ENCODE data around the gene NIPAL3.
"Not testable (repeated sequence)": the region's sequence is repeated elsewhere in the genome, so short reads cannot be mapped to it uniquely, and the experiment has no call there.

Gene NIPAL3

DNA sequence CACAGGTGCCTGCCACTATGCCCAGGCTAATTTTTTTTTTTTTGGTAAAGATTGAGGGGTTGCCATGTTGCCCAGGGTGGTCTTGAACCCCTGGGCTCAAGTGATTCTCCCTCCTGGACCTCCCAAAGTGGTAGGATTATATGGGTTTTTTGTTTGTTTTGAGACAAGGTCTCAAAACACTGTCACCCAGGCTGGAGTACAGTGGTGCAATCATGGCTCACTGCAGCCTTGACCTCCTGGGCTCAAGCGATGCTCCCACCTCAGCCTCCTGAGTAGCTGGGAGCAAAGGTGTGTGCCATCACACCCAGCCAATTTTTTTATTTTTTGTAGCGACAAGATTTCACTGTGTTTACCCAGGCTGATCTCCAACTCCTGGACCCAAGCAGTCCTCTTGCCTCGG lies 78.2 kb downstream of the NIPAL3 start:
- no peak for DNase-seq

DNA sequence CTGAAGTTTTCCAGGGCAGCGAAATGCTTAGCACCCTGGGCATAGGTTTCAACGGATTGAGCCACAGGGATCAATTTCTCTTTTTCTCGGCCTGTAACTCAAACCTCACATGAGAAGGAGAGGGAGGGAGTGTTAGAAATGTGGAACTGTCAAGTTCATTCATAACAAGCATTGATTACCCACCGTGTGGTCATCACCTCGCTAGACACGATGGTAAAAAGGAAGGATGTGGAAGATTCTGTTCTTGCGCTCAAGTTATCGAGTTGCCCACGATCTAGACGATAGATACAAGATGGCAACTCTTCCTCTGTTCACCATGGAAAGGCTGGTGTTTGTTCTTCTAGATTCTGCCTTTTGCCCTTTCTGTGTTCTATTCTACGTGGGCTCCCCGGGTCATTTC lies 83.0 kb downstream of the NIPAL3 start:
- DNase-seq = no peak

- no peak for DNase-seq
Observed at GRCh38 chr1:24500448-24501048, 84.9 kb downstream of the NIPAL3 start.

DNA sequence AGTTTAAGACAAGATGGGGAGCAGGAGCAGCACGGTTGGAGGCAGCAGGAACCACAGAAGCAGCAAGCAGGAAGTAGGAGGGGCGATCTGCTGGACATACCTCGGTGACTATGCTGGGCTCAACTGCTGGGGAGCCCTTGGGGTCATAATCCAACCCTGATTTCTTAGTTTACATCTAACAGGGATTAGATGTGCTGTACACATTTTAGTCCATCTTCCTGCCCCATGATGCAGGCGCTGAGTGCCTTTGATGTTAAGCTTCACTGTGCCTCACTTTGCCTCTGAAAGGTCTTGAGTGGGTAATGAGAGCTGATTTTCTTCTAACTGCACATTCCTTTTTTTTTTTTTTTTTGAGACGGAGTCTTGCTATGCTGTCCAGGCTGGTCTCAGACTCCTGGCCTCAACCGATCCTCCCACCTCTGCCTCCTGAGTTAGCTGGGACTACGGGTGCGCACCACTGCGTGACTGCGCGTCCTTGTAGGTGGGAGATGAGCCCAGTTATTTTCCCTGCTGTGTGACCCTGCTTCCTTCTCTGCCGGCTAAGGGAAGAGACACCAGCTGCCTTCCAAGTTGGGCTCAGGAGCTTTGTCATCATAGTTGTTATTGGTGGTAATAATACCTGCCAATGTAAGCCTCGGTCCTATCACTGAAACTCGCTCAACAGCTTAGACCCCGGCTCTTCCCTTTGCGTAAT lies 85.9 kb downstream of the NIPAL3 start:
- no peak for DNase-seq

DNA sequence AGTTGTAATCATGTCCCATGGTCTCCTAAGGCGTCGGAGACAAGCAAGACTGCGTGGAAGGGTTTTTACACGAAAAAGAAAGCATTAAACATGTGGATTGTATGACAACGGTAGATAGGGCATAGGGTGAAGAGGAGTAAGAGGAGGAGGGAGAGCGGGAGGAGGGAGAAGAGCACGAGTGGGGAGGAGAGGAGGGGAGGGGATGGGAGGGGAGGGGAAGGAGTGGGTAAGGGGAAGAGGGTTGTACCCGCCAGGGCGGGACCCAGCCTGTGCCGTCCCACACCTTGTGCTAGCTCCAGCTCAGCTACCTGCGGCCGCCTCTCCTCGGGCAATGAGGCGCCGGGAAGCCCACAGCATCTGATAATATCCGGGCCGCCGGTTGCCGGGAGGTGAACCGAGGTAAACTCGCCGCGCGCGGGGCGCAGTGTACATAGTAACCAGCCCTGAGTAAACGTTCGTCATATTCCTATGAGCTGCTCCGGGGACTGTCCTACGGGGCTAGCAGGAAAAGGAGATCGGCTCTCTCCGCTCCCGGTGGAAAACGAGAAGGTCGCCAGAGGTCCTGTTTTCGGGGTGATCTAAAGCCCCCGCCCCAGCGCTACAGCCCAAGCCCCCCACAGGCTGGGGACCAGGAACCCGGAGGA lies 86.6 kb downstream of the NIPAL3 start:
- peak; percentile 71 for DNase-seq

DNA sequence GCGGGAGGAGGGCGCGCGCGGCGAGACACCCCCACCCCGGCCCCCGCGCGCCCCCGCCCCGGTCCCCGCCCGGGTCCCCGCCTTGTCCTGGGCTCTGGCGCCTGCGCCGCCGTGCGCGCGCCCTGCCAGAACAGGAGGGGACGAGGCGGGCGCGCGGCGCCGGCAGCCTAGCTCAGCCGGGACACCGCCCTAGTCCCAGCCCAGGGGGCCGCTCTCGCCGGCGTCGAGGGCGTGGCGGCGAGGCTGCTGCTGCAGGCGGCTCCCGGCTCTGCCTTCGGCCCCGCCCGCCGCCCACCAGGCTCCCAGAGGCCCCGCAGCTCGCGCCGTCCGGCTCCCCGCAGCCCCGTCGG lies 87.1 kb downstream of the NIPAL3 start, which contains the start of gene RCAN3:
RCAN3 (plus strand) TSS at position 128 of the 350 bp plus-strand sequence. CDS start 11,537 bp downstream, outside the sequence.
- DNase-seq = peak; percentile 80

DNA sequence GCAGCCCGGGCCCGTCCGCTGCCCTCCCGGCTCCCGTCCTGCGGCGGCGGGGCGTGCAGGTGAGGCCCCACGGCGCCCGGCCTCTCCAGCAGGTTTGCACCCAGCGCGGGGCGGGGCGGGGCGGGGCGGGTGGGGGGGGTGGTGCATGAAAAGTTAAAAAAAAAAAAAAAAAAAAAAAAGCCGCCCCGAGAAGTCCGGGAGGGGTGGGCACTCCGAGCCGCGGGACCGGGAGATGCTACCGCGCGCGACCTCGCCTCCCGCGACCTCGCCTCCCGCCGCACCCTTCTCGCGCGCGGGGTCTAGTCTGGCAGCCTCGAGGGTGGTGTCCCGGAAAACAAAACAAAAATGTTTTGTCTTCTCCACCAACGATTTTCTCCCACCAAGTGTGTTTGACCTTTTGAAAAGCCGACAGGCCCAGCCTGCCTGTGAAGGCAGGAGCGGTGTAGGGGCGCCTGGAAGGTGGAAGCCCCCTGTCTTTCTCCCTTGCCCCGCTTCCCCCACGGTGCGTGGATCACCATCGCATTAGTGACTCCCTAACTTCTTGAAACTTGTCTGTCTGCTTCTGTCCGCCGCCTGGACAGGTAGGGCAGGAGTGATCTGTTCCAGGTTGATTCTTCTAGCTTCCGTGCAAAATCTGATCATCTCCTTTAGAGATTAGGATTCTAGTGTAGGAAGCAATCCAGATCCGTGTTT lies 87.6 kb downstream of the NIPAL3 start:
- no peak for DNase-seq

GRCh38 chr1:24503870-24504523 lies 88.4 kb downstream of the NIPAL3 start:
- no peak for DNase-seq

DNA sequence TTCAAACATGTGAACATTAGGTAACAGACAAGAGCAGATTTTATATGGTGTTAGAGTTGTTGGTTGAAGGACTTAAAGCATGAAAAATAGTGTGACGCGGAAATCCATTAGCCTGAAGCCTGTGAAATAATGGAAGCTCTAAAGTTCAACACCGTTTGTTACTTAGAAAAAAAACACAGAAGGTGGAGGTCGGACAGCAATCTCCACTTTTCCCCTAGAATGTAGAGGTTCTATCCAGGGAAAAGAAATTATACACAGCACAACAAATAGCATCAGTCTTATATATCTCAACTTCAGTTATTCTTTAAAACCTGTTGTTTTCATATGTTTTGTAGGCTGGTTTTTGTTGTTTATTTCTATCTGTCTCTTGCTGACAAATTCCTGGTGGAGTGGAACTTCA lies 89.0 kb downstream of the NIPAL3 start:
- DNase-seq = no peak

GRCh38 chr1:24505816-24506215 lies 90.2 kb downstream of the NIPAL3 start:
- no peak for DNase-seq

GRCh38 chr1:24506691-24507381 lies 91.2 kb downstream of the NIPAL3 start:
- DNase-seq = no peak

DNA sequence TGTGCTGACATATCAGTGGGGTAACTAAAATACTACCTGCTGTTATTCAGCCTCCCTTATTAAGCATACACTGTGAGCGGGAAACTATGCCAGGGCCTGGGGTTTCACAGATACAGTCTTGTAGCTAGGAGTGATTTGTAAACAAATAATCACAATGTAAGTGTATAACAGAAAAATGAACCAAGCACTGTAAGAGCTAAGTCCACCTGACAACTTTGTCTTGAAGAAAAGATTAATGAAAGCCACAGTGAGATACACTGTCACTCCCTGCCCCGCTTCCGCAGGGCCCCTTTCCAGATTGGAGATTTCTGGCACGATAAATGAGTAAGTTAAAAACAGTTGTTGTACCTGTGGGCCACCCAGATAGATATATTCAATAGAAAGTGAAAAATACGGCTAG lies 91.8 kb downstream of the NIPAL3 start:
- DNase-seq = no peak

GRCh38 chr1:24508911-24509310 lies 93.3 kb downstream of the NIPAL3 start:
- no peak for DNase-seq

GRCh38 chr1:24513706-24514105 lies 98.1 kb downstream of the NIPAL3 start:
- DNase-seq = no peak

GRCh38 chr1:24514946-24515345 lies 99.3 kb downstream of the NIPAL3 start:
- no peak for DNase-seq

- not testable (repeated sequence) for DNase-seq
Observed at GRCh38 chr1:24515671-24516209, 100.1 kb downstream of the NIPAL3 start.

GRCh38 chr1:24516506-24516905 lies 100.9 kb downstream of the NIPAL3 start:
- DNase-seq = no peak

DNA sequence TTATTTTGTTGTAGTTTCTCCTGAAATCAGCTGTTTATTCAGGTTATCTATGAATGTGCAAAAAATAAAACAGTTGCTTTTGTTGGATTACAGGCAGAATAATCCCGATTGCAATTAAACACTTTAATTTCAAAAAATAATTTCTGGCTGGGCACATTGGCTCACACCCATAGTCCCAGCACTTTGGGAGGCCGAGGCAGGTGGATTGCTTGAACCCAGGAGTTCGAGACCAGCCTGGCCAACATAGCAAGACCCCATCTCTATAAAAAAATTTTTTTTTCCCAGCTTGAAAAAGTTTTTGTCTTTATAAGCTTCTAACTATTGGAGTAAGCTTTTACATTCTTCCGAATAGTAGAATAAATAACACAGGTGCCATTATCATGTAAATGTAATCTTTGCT lies 102.3 kb downstream of the NIPAL3 start:
- DNase-seq = no peak

GRCh38 chr1:24520282-24520681 lies 104.7 kb downstream of the NIPAL3 start:
- not testable (repeated sequence) for DNase-seq

Measured in activated gamma-delta T cell treated with Interleukin-2 at 50 U/mL for 16 hours (primary cell).